ENCODE results near the gene ANKFN1. TPM values are rescaled to one million over a fixed set of nuclear protein-coding genes. Genes with fewer than 3 reads are reported as not detected.

Gene ANKFN1
- total and polyA plus RNA-seq, 3 donors from 2014 or later, result 3.7 to 11.4 (median 5.1) TPM

- 62 to 73% methylated on average over 1 of the region's 1 CpG for WGBS, 2 donors
- DNase-seq, result no peak
- Histone ChIP-seq H3K4me1 (no peaks in the 10 kb centered on the region), H3K27ac (no peak overlapping the region), H3K36me3 (ENCODE audit: low read depth, missing control alignments) (no peaks in the 10 kb centered on the region), H3K9me3 (no peaks in the 10 kb centered on the region), H3K27me3 (no peaks in the 10 kb centered on the region), H3K4me3 (no peak overlapping the region)
- no peak for TF ChIP-seq CTCF (IDR thresholded peaks at IDR 0.05)
- TF ChIP-seq POLR2A (IDR thresholded peaks at IDR 0.05), result no peak
- intact Hi-C loops (cut with DNase I; ENCODE audit: low total_unique reads), result no loop called here
Observed at GRCh38 chr17:56549501-56549900, 396.2 kb downstream of the ANKFN1 start.

- WGBS, 2 donors, result 60 to 84% methylated on average over 5 to 8 of the region's 8 CpGs
Observed at GRCh38 chr17:56557682-56558081, 404.4 kb downstream of the ANKFN1 start.

DNA sequence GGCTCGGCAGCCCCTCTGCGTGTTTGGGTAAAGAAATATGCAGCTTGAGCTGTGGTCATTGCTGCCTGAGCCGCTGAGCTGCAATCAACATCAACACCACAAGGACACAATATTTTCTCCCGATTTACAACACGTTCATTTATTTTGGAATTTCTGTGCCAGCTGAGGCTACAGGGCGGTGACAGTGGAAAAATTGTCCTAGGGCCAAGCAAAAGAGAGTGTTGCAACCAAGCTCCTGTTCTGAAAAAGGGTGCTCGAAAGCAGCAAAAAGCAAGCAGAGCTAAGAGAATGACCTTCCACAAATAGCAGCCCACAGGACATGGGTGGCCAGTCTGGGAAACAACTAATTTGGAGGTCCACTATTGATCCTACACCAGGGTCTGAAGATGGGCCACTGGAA, 404.8 kb downstream of the ANKFN1 start:
- intact Hi-C loops (cut with DNase I; ENCODE audit: low total_unique reads), result no loop called here
- no peak for DNase-seq
- WGBS, 2 donors, result 80 to 83% methylated on average over 7 of the region's 7 CpGs

More at GRCh38 chr17:56557682-56558081, 404.4 kb downstream of the ANKFN1 start:
- Histone ChIP-seq H3K9me3 (no peaks in the 10 kb centered on the region), H3K4me1 (no peaks in the 10 kb centered on the region), H3K4me3 (no peak overlapping the region), H3K27ac (no peak overlapping the region), H3K36me3 (ENCODE audit: low read depth, missing control alignments) (no peaks in the 10 kb centered on the region), H3K27me3 (no peaks in the 10 kb centered on the region)
- TF ChIP-seq CTCF (IDR thresholded peaks at IDR 0.05), result no peak
- TF ChIP-seq POLR2A (IDR thresholded peaks at IDR 0.05), result no peak
- no peak for DNase-seq
- intact Hi-C loops (cut with DNase I; ENCODE audit: low total_unique reads), result no loop called here

More for the DNA sequence above, 404.8 kb downstream of the ANKFN1 start:
- Histone ChIP-seq H3K9me3 (no peaks in the 10 kb centered on the region), H3K27ac (no peak overlapping the region), H3K4me1 (no peaks in the 10 kb centered on the region), H3K4me3 (no peak overlapping the region), H3K27me3 (no peaks in the 10 kb centered on the region), H3K36me3 (ENCODE audit: low read depth, missing control alignments) (no peaks in the 10 kb centered on the region)
- TF ChIP-seq POLR2A (IDR thresholded peaks at IDR 0.05) (no peak), CTCF (IDR thresholded peaks at IDR 0.05) (no peak)

Small RNA genes within 50 kb of the gene (small RNA-seq; reads per million reads assigned to genes)
- 0 reads per million in 2 donors for gene AC006600.1
